BLaER1 treated with 17β-estradiol and CSF1 and Interleukin-3, amounts not matched to agents 10 nM and 100 nM (cell line): ENCODE data around the gene MYO9A.
A peak's percentile ranks its signal among the peaks of the same experiment; 100 is the strongest.
"Not testable (repeated sequence)": the region's sequence is repeated elsewhere in the genome, so short reads cannot be mapped to it uniquely, and the experiment has no call there.

Experiments
- H3K27ac ChIP-seq, 11 experiments: shearing (Covaris generic); formaldehyde crosslinking; 2 replicates each; pipeline ENCODE4 v1.8.1; 2022
- H3K27me3 ChIP-seq, 11 experiments: shearing (Covaris generic); formaldehyde crosslinking; 2 replicates each; pipeline ENCODE4 v1.8.1; 2022
- H3K36me3 ChIP-seq, 11 experiments: shearing (Covaris generic); formaldehyde crosslinking; 2 replicates each; pipeline ENCODE4 v1.8.1; 2022
- H3K4me1 ChIP-seq, 10 experiments: shearing (Covaris generic); formaldehyde crosslinking; 2 replicates each; pipeline ENCODE4 v1.8.1; 2022
- H3K4me2 ChIP-seq, 11 experiments: shearing (Covaris generic); formaldehyde crosslinking; 2 replicates each; pipeline ENCODE4 v1.8.1; 2022
- H3K4me3 ChIP-seq, 10 experiments: shearing (Covaris generic); formaldehyde crosslinking; 2 replicates each; pipeline ENCODE4 v1.8.1; 2022
- H3K9ac ChIP-seq, 11 experiments: shearing (Covaris generic); formaldehyde crosslinking; 2 replicates each; pipeline ENCODE4 v1.8.1; 2022
- H3K9me3 ChIP-seq, 11 experiments: shearing (Covaris generic); formaldehyde crosslinking; replicated peaks in 1 of 11; 2 replicates each; pipeline ENCODE4 v1.8.1; 2022
- H4K20me1 ChIP-seq, 11 experiments: shearing (Covaris generic); formaldehyde crosslinking; 2 replicates each; pipeline ENCODE4 v1.8.1; 2022
- Cebpa-rat ChIP-seq, 11 experiments: shearing (Covaris generic); IDR thresholded peaks; 2 replicates each; pipeline ENCODE4 v1.8.1; 2022

Gene MYO9A

GRCh38 chr15:72086010-72086697, 31.8 kb downstream of the MYO9A start:
- peaks cover 0 to 7% (median 0%) of the 10 kb centered on the region in 11 experiments; a peak in 2 of 22 replicates for H4K20me1 ChIP-seq
- H3K9ac ChIP-seq = no peak overlapping the region
- H3K9me3 ChIP-seq = peaks cover 18 to 33% (median 26%) of the 10 kb centered on the region in 11 experiments; a peak in 20 of 22 replicates
- no peaks in the 10 kb centered on the region for H3K4me1 ChIP-seq
- H3K27ac ChIP-seq = no peak overlapping the region
- H3K36me3 ChIP-seq = peaks cover 5 to 40% (median 20%) of the 10 kb centered on the region in 11 experiments; a peak in 14 of 22 replicates
- no peaks in the 10 kb centered on the region for H3K27me3 ChIP-seq
- no peak overlapping the region for H3K4me3 ChIP-seq
- no peak for TF ChIP-seq Cebpa-rat (IDR thresholded peaks at IDR 0.05)
- no peak overlapping the region for H3K4me2 ChIP-seq

- H3K9ac ChIP-seq = no peak overlapping the region
- peaks cover 18 to 33% (median 26%) of the 10 kb centered on the region in 11 experiments; a peak in 20 of 22 replicates for H3K9me3 ChIP-seq
- H3K27me3 ChIP-seq = no peaks in the 10 kb centered on the region
- H4K20me1 ChIP-seq = peaks cover 0 to 9% (median 0%) of the 10 kb centered on the region in 11 experiments; a peak in 6 of 22 replicates
- no peak overlapping the region for H3K27ac ChIP-seq
- no peak overlapping the region for H3K4me3 ChIP-seq
- peaks cover 2 to 25% (median 15%) of the 10 kb centered on the region in 11 experiments; a peak in 14 of 22 replicates for H3K36me3 ChIP-seq
- peaks cover 0 to 31% (median 22%) of the 10 kb centered on the region in 10 experiments; a peak in 15 of 20 replicates for H3K4me1 ChIP-seq
- TF ChIP-seq Cebpa-rat (IDR thresholded peaks at IDR 0.05) = no peak
- H3K4me2 ChIP-seq = no peak overlapping the region
Measured at GRCh38 chr15:72082176-72082575, 35.8 kb downstream of the MYO9A start.

- no peak overlapping the region; a peak in 1 of 20 replicates for H3K4me3 ChIP-seq
- TF ChIP-seq Cebpa-rat (IDR thresholded peaks at IDR 0.05) = no peak
- H3K4me2 ChIP-seq = peak overlapping the region in 10 of 11 experiments; percentile 1 to 83 (median 44); a peak in 15 of 22 replicates
- H3K36me3 ChIP-seq = no peaks in the 10 kb centered on the region; a peak in 2 of 22 replicates
- no peaks in the 10 kb centered on the region for H3K27me3 ChIP-seq
- no peak overlapping the region for H3K27ac ChIP-seq
- peaks cover 0 to 33% (median 22%) of the 10 kb centered on the region in 10 experiments; a peak in 15 of 20 replicates for H3K4me1 ChIP-seq
- H3K9me3 ChIP-seq = peaks cover 0 to 15% (median 7%) of the 10 kb centered on the region in 11 experiments; a peak in 7 of 22 replicates
- peaks cover 0 to 17% (median 0%) of the 10 kb centered on the region in 11 experiments; a peak in 6 of 22 replicates for H4K20me1 ChIP-seq
- no peak overlapping the region for H3K9ac ChIP-seq
Measured at GRCh38 chr15:72078887-72079286, 39.1 kb downstream of the MYO9A start.

- Histone ChIP-seq H3K36me3 (no peaks in the 10 kb centered on the region; a peak in 1 of 22 replicates), H3K27ac (no peak overlapping the region), H3K9me3 (peaks cover 0 to 15% (median 6%) of the 10 kb centered on the region in 11 experiments; a peak in 4 of 22 replicates), H3K9ac (no peak overlapping the region), H3K27me3 (no peaks in the 10 kb centered on the region), H3K4me2 (peak overlapping the region in 7 of 11 experiments; percentile 13 to 83 (median 66); a peak in 13 of 22 replicates), H3K4me1 (peaks cover 0 to 33% (median 22%) of the 10 kb centered on the region in 10 experiments; a peak in 15 of 20 replicates), H3K4me3 (no peak overlapping the region), H4K20me1 (peaks cover 0 to 17% (median 0%) of the 10 kb centered on the region in 11 experiments; a peak in 6 of 22 replicates)
- no peak for TF ChIP-seq Cebpa-rat (IDR thresholded peaks at IDR 0.05)
Measured at GRCh38 chr15:72077950-72078349, 40.0 kb downstream of the MYO9A start.

- TF ChIP-seq Cebpa-rat (IDR thresholded peaks at IDR 0.05) = no peak
- peaks cover 0 to 21% (median 0%) of the 10 kb centered on the region in 11 experiments; a peak in 7 of 22 replicates for H4K20me1 ChIP-seq
- peaks cover 0 to 35% (median 16%) of the 10 kb centered on the region in 10 experiments; a peak in 15 of 20 replicates for H3K4me1 ChIP-seq
- H3K9me3 ChIP-seq = peaks cover 0 to 17% (median 5%) of the 10 kb centered on the region in 11 experiments; a peak in 5 of 22 replicates
- no peak overlapping the region for H3K4me2 ChIP-seq
- no peak overlapping the region for H3K27ac ChIP-seq
- no peaks in the 10 kb centered on the region for H3K27me3 ChIP-seq
- H3K36me3 ChIP-seq = no peaks in the 10 kb centered on the region
- no peak overlapping the region for H3K4me3 ChIP-seq
- H3K9ac ChIP-seq = no peak overlapping the region
Measured at GRCh38 chr15:72074335-72075060, 43.5 kb downstream of the MYO9A start.

GRCh38 chr15:72071448-72071825, 46.5 kb downstream of the MYO9A start:
- H3K27me3 ChIP-seq, H3K36me3 ChIP-seq, H3K27ac ChIP-seq, H3K9ac ChIP-seq, H3K4me3 ChIP-seq: not testable (repeated sequence)
- H3K4me2 ChIP-seq = peak overlapping the region in 3 of 11 experiments; percentile 10 to 26 (median 24); a peak in 3 of 22 replicates
- peaks cover 0 to 18% (median 0%) of the 10 kb centered on the region in 11 experiments; a peak in 6 of 22 replicates for H4K20me1 ChIP-seq
- peaks cover 0 to 17% (median 5%) of the 10 kb centered on the region in 11 experiments; a peak in 5 of 22 replicates for H3K9me3 ChIP-seq
- H3K4me1 ChIP-seq = peaks cover 0 to 14% (median 0%) of the 10 kb centered on the region in 10 experiments; a peak in 6 of 20 replicates

- Histone ChIP-seq H4K20me1 (peaks cover 0 to 18% (median 0%) of the 10 kb centered on the region in 11 experiments; a peak in 6 of 22 replicates), H3K4me3 (no peak overlapping the region), H3K4me1 (peaks cover 0 to 14% (median 0%) of the 10 kb centered on the region in 10 experiments; a peak in 6 of 20 replicates), H3K4me2 (peak overlapping the region in 3 of 11 experiments; percentile 10 to 26 (median 24); a peak in 3 of 22 replicates), H3K27ac (no peak overlapping the region), H3K36me3 (peaks cover 0 to 3% (median 0%) of the 10 kb centered on the region in 11 experiments; a peak in 1 of 22 replicates), H3K9me3 (peaks cover 0 to 15% (median 4%) of the 10 kb centered on the region in 11 experiments; a peak in 5 of 22 replicates), H3K9ac (no peak overlapping the region), H3K27me3 (no peaks in the 10 kb centered on the region)
- no peak for TF ChIP-seq Cebpa-rat (IDR thresholded peaks at IDR 0.05)
Measured at GRCh38 chr15:72070817-72071447, 47.0 kb downstream of the MYO9A start.

GRCh38 chr15:72068856-72069255, 49.1 kb downstream of the MYO9A start:
- Histone ChIP-seq H3K27me3 (no peaks in the 10 kb centered on the region), H3K9me3 (peaks cover 0 to 17% (median 4%) of the 10 kb centered on the region in 11 experiments; a peak in 4 of 22 replicates), H3K4me2 (no peak overlapping the region), H3K36me3 (peaks cover 0 to 5% (median 0%) of the 10 kb centered on the region in 11 experiments; a peak in 1 of 22 replicates), H3K27ac (no peak overlapping the region), H3K4me1 (peaks cover 0 to 14% (median 0%) of the 10 kb centered on the region in 10 experiments; a peak in 6 of 20 replicates), H4K20me1 (peaks cover 0 to 18% (median 0%) of the 10 kb centered on the region in 11 experiments; a peak in 6 of 22 replicates), H3K4me3 (no peak overlapping the region), H3K9ac (no peak overlapping the region)
- TF ChIP-seq Cebpa-rat (IDR thresholded peaks at IDR 0.05) = no peak
